ENCODE data around the gene SF1.

SF1 gene

DNA sequence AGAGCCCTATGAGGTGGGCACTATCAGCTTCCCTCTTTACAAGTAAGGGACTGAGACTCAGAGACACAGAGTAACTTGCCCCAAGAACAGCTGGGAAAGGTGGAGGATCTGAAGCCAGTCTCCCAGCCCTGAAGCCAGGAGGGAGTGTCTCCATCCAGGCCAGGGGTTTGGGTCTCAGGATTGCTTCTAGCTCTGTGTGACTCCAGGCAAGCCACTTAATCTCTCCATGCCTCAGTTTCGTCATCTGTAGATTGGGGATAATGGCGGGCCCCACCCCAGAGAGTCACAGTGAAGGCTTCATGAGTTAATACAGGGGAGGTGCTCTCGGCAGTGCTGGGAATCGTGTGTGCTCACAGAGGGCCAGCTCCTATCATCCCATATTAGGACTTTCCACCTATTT, 14.1 kb upstream of the SF1 start:
- no peak for DNase-seq (ENCODE audit: low spot score)

DNA sequence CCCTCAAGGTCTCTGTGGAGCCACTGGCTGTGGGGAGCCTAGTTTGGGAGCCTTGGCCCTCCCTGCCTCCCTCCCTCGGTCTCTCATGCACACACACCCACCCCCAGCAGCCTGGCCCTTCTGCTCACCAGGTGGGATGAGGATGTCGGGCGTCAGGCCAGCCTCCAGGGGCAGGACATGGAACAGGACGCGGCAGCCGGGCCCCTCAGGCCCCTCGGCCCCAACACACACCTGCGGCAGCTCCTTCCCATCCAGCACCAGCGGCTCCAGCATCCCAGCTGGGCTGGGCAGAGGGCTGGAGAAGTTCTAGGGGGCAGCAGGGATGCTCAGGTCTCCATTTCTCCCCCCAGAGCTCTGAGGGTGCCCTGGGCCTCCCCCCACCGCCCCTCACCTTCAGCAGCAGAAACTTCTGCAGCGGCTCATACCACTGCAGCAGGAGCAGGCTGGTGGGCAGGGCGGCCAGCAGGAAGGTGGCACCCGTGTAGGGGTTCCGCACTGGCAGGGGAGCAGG, 13.5 kb upstream of the SF1 start:
- DNase-seq (ENCODE audit: low spot score): no peak
- no peak for TF ChIP-seq CTCF (IDR thresholded peaks at IDR 0.05; ENCODE audit: extremely low read depth, missing control alignments)

More for the DNA sequence above, 14.1 kb upstream of the SF1 start:
- TF ChIP-seq CTCF (IDR thresholded peaks at IDR 0.05; ENCODE audit: extremely low read depth, missing control alignments): no peak

DNA sequence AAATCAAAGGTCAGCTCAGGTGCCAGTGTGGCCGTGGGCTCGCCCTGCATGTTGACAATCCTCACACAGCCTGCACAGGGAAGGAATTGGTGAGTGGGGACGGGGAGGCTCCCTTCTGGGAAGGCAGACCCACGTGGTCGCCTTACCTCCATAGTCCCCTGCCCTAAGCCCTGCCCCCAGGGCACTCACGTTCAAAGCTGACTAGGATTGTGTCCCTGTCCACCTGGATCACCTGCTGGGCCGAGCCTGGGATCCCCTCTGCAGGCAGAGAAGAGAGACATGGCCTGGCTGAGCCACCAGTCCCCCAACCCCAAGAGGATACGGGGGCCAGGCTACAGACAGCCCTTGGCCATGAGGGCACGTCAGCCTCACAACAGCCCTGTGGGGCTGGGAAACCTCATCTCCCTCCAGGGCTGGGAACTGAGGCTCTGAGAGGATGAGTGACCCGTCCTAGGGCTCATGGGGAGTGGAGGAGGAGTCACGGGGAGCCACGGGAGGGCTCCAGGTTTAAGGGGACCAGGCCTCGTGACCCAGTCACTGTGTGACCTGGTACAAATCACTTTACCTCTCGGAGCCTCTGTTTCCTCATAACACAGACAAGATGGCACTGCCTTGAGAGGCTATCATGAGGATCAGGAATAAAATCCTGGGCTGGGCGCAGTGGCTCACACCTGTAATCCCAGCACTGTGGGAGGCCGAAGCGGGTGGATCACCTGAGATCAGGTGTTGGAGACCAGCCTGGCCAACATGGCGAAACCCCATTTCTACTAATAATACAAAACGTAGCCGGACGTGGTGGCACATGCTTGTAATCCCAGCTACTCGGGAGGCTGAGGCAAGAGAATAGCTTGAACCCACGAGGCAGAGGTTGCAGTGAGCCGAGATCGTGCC, 12.1 kb upstream of the SF1 start:
- TF ChIP-seq CTCF (IDR thresholded peaks at IDR 0.05; ENCODE audit: extremely low read depth, missing control alignments): no peak
- no peak for DNase-seq (ENCODE audit: low spot score)

- TF ChIP-seq CTCF (IDR thresholded peaks at IDR 0.05; ENCODE audit: extremely low read depth, missing control alignments): no peak
- no peak for DNase-seq (ENCODE audit: low spot score)
Observed at GRCh38 chr11:64789331-64790204, 11.2 kb upstream of the SF1 start.

GRCh38 chr11:64788321-64789215, 10.2 kb upstream of the SF1 start:
- no peak for DNase-seq (ENCODE audit: low spot score)
- no peak for TF ChIP-seq CTCF (IDR thresholded peaks at IDR 0.05; ENCODE audit: extremely low read depth, missing control alignments)

GRCh38 chr11:64787526-64788320, 9.4 kb upstream of the SF1 start:
- TF ChIP-seq CTCF (IDR thresholded peaks at IDR 0.05; ENCODE audit: extremely low read depth, missing control alignments): peak; percentile 60
- DNase-seq (ENCODE audit: low spot score): peak; percentile 78
